ENCODE measurements around the gene STPG4.

The STPG4 gene

GRCh38 chr2:47067788-47068407 lies 87.2 kb downstream of the STPG4 start:
- Histone ChIP-seq H3K9me3 (replicated peaks; ENCODE audit: low read length) (no peaks in the 10 kb centered on the region), H3K4me2 (ENCODE audit: low read length) (no peak overlapping the region), H3K4me1 (ENCODE audit: control insufficient read depth, insufficient read depth, low read length) (peaks cover 95% of the 10 kb centered on the region), H3K9ac (ENCODE audit: low read depth, low read length) (peak overlapping the region; percentile 96), H3K4me3 (ENCODE audit: low read length) (no peak overlapping the region), H3K36me3 (ENCODE audit: insufficient read depth, low read length) (peaks cover 11% of the 10 kb centered on the region), H3K27me3 (ENCODE audit: control insufficient read depth, insufficient read depth, low read length) (no peaks in the 10 kb centered on the region)

- peak overlapping the region; percentile 34 for H3K4me2 ChIP-seq (ENCODE audit: low read length)
- H3K36me3 ChIP-seq (ENCODE audit: insufficient read depth, low read length), result peaks cover 18% of the 10 kb centered on the region
- peak overlapping the region; percentile 77 for H3K9ac ChIP-seq (ENCODE audit: low read depth, low read length)
- H3K27me3 ChIP-seq (ENCODE audit: control insufficient read depth, insufficient read depth, low read length), result no peaks in the 10 kb centered on the region
- H3K4me1 ChIP-seq (ENCODE audit: control insufficient read depth, insufficient read depth, low read length), result peaks cover 87% of the 10 kb centered on the region
- H3K4me3 ChIP-seq (ENCODE audit: low read length), result peak overlapping the region; percentile 29
- no peaks in the 10 kb centered on the region for H3K9me3 ChIP-seq (replicated peaks; ENCODE audit: low read length)
Measured at GRCh38 chr2:47065771-47066380, 89.2 kb downstream of the STPG4 start.

- Histone ChIP-seq H3K27me3 (ENCODE audit: control insufficient read depth, insufficient read depth, low read length) (no peaks in the 10 kb centered on the region), H3K4me3 (ENCODE audit: low read length) (peak overlapping the region; percentile 7), H3K9me3 (replicated peaks; ENCODE audit: low read length) (no peaks in the 10 kb centered on the region), H3K9ac (ENCODE audit: low read depth, low read length) (peak overlapping the region; percentile 77), H3K4me2 (ENCODE audit: low read length) (no peak overlapping the region), H3K36me3 (ENCODE audit: insufficient read depth, low read length) (peaks cover 23% of the 10 kb centered on the region), H3K4me1 (ENCODE audit: control insufficient read depth, insufficient read depth, low read length) (peaks cover 81% of the 10 kb centered on the region)
Measured at GRCh38 chr2:47065343-47065742, 89.8 kb downstream of the STPG4 start.

GRCh38 chr2:47064106-47064505 lies 91.0 kb downstream of the STPG4 start:
- Histone ChIP-seq H3K9ac (ENCODE audit: low read depth, low read length) (no peak overlapping the region), H3K4me1 (ENCODE audit: control insufficient read depth, insufficient read depth, low read length) (peaks cover 69% of the 10 kb centered on the region), H3K4me3 (ENCODE audit: low read length) (no peak overlapping the region), H3K9me3 (replicated peaks; ENCODE audit: low read length) (no peaks in the 10 kb centered on the region), H3K36me3 (ENCODE audit: insufficient read depth, low read length) (peaks cover 24% of the 10 kb centered on the region), H3K27me3 (ENCODE audit: control insufficient read depth, insufficient read depth, low read length) (no peaks in the 10 kb centered on the region), H3K4me2 (ENCODE audit: low read length) (no peak overlapping the region)

GRCh38 chr2:47063538-47063930 lies 91.6 kb downstream of the STPG4 start:
- Histone ChIP-seq H3K4me1 (ENCODE audit: control insufficient read depth, insufficient read depth, low read length) (peaks cover 66% of the 10 kb centered on the region), H3K4me3 (ENCODE audit: low read length) (no peak overlapping the region), H3K27me3 (ENCODE audit: control insufficient read depth, insufficient read depth, low read length) (no peaks in the 10 kb centered on the region), H3K4me2 (ENCODE audit: low read length) (no peak overlapping the region), H3K9ac (ENCODE audit: low read depth, low read length) (peak overlapping the region; percentile 42), H3K9me3 (replicated peaks; ENCODE audit: low read length) (no peaks in the 10 kb centered on the region), H3K36me3 (ENCODE audit: insufficient read depth, low read length) (peaks cover 24% of the 10 kb centered on the region)

- peaks cover 24% of the 10 kb centered on the region for H3K36me3 ChIP-seq (ENCODE audit: insufficient read depth, low read length)
- H3K9ac ChIP-seq (ENCODE audit: low read depth, low read length), result peak overlapping the region; percentile 42
- no peaks in the 10 kb centered on the region for H3K9me3 ChIP-seq (replicated peaks; ENCODE audit: low read length)
- H3K27me3 ChIP-seq (ENCODE audit: control insufficient read depth, insufficient read depth, low read length), result no peaks in the 10 kb centered on the region
- H3K4me3 ChIP-seq (ENCODE audit: low read length), result no peak overlapping the region
- peaks cover 66% of the 10 kb centered on the region for H3K4me1 ChIP-seq (ENCODE audit: control insufficient read depth, insufficient read depth, low read length)
- H3K4me2 ChIP-seq (ENCODE audit: low read length), result peak overlapping the region; percentile 9
Measured at GRCh38 chr2:47062681-47063537, 92.2 kb downstream of the STPG4 start.

- Histone ChIP-seq H3K4me1 (ENCODE audit: control insufficient read depth, insufficient read depth, low read length) (peaks cover 66% of the 10 kb centered on the region), H3K9me3 (replicated peaks; ENCODE audit: low read length) (no peaks in the 10 kb centered on the region)
Measured at GRCh38 chr2:47061944-47062678, 93.0 kb downstream of the STPG4 start.

GRCh38 chr2:47060652-47061170 lies 94.4 kb downstream of the STPG4 start:
- Histone ChIP-seq H3K4me3 (ENCODE audit: low read length) (no peak overlapping the region), H3K9me3 (replicated peaks; ENCODE audit: low read length) (no peaks in the 10 kb centered on the region), H3K36me3 (ENCODE audit: insufficient read depth, low read length) (peaks cover 19% of the 10 kb centered on the region), H3K4me2 (ENCODE audit: low read length) (no peak overlapping the region), H3K4me1 (ENCODE audit: control insufficient read depth, insufficient read depth, low read length) (peaks cover 68% of the 10 kb centered on the region), H3K27me3 (ENCODE audit: control insufficient read depth, insufficient read depth, low read length) (no peaks in the 10 kb centered on the region), H3K9ac (ENCODE audit: low read depth, low read length) (no peak overlapping the region)

More at GRCh38 chr2:47061944-47062678, 93.0 kb downstream of the STPG4 start:
- Histone ChIP-seq H3K9ac (ENCODE audit: low read depth, low read length) (no peak overlapping the region), H3K4me3 (ENCODE audit: low read length) (no peak overlapping the region), H3K27me3 (ENCODE audit: control insufficient read depth, insufficient read depth, low read length) (no peaks in the 10 kb centered on the region), H3K36me3 (ENCODE audit: insufficient read depth, low read length) (peaks cover 19% of the 10 kb centered on the region), H3K4me2 (ENCODE audit: low read length) (no peak overlapping the region)

- H3K9ac ChIP-seq (ENCODE audit: low read depth, low read length), result peak overlapping the region; percentile 45
- no peak overlapping the region for H3K4me2 ChIP-seq (ENCODE audit: low read length)
- peaks cover 37% of the 10 kb centered on the region for H3K36me3 ChIP-seq (ENCODE audit: insufficient read depth, low read length)
- no peaks in the 10 kb centered on the region for H3K27me3 ChIP-seq (ENCODE audit: control insufficient read depth, insufficient read depth, low read length)
- H3K9me3 ChIP-seq (replicated peaks; ENCODE audit: low read length), result no peaks in the 10 kb centered on the region
- H3K4me1 ChIP-seq (ENCODE audit: control insufficient read depth, insufficient read depth, low read length), result peaks cover 53% of the 10 kb centered on the region
- no peak overlapping the region for H3K4me3 ChIP-seq (ENCODE audit: low read length)
Measured at GRCh38 chr2:47058003-47058931, 96.8 kb downstream of the STPG4 start.

GRCh38 chr2:47057687-47058002 lies 97.5 kb downstream of the STPG4 start:
- Histone ChIP-seq H3K9ac (ENCODE audit: low read depth, low read length) (peak overlapping the region; percentile 45), H3K4me1 (ENCODE audit: control insufficient read depth, insufficient read depth, low read length) (peaks cover 47% of the 10 kb centered on the region)

More at GRCh38 chr2:47057687-47058002, 97.5 kb downstream of the STPG4 start:
- Histone ChIP-seq H3K36me3 (ENCODE audit: insufficient read depth, low read length) (peaks cover 43% of the 10 kb centered on the region), H3K4me3 (ENCODE audit: low read length) (no peak overlapping the region), H3K27me3 (ENCODE audit: control insufficient read depth, insufficient read depth, low read length) (no peaks in the 10 kb centered on the region), H3K4me2 (ENCODE audit: low read length) (peak overlapping the region; percentile 6), H3K9me3 (replicated peaks; ENCODE audit: low read length) (no peaks in the 10 kb centered on the region)
